B cell (primary cell): Measurements from ENCODE around the gene PRR23C. TPM values are rescaled to one million over a fixed set of nuclear protein-coding genes. Genes with fewer than 3 reads are reported as not detected.

Experiments
- ATAC-seq: fragments of 200-7000 bp; cut with Tn5 transposase; one replicate; pipeline ENCODE4 v1.10.0; 2021; ENCODE audit warnings: low read depth, mild to moderate bottlenecking, moderate number of reproducible peaks, moderate library complexity
- CTCF ChIA-PET: fragments of 350-600 bp; sonication (Branson Sonifier 250); formaldehyde crosslinking; loops from one replicate; lab custom pipeline; 2021; ENCODE audit warnings: antibody characterized with exemption, inconsistent platforms; lab: Charles Lee
- POLR2A ChIA-PET: fragments of 350-600 bp; sonication (Branson Sonifier 250); formaldehyde crosslinking; loops from one replicate; lab custom pipeline; 2021; ENCODE audit warnings: antibody characterized with exemption; lab: Charles Lee
- DNase-seq: peaks from one replicate; pipeline ENCODE4 v3.0.0; 2013
- H2AFZ ChIP-seq: 2 replicates; pipeline ENCODE4 v1.6.1; 2012; ENCODE audit warnings: mild to moderate bottlenecking, low read depth, low read length; ENCODE audit not compliant: insufficient read depth, poor library complexity, severe bottlenecking
- H3K27ac ChIP-seq, 2 donors: 1 replicate in 1 of 2; 2 replicates in 1 of 2; pipeline ENCODE4 v1.5.1; 2012 to 2013; ENCODE audit warnings: low read length in 2 of 2, mild to moderate bottlenecking in 2 of 2, moderate library complexity in 1 of 2
- H3K27me3 ChIP-seq, 4 experiments: fragments of 200-600 bp in 1 of 4; sonication (generic) in 1 of 4; replicated peaks in 1 of 4; 1 replicate in 2 of 4; 2 replicates in 2 of 4; pipeline versions ENCODE4 v1.6.1 to v1.7.0; 2013 to 2016; ENCODE audit warnings: low read length in 3 of 4, mild to moderate bottlenecking in 2 of 4, mixed read lengths in 1 of 4, moderate library complexity in 1 of 4; ENCODE audit not compliant: insufficient read depth in 4 of 4, control insufficient read depth in 3 of 4; ENCODE audit errors: control extremely low read depth in 1 of 4
- H3K36me3 ChIP-seq, 2 experiments: replicated peaks in 1 of 2; 1 replicate in 1 of 2; 2 replicates in 1 of 2; pipeline versions ENCODE4 v1.6.1 to v1.7.1; 2013; ENCODE audit warnings: low read length in 1 of 2; ENCODE audit not compliant: insufficient read depth in 2 of 2, control insufficient read depth in 1 of 2; ENCODE audit errors: control extremely low read depth in 1 of 2, extremely low read depth in 1 of 2
- H3K4me1 ChIP-seq, 2 donors: fragments of 200-600 bp in 1 of 2; sonication (generic) in 1 of 2; 1 replicate in 1 of 2; 2 replicates in 1 of 2; pipeline versions ENCODE4 v1.5.1 to v1.6.1; 2013 to 2017; ENCODE audit warnings: low read length in 2 of 2; ENCODE audit not compliant: control insufficient read depth in 2 of 2, insufficient read depth in 2 of 2
- H3K4me2 ChIP-seq: replicated peaks from 2 replicates; pipeline ENCODE3; 2012; ENCODE audit warnings: mild to moderate bottlenecking, low read depth, low read length; ENCODE audit not compliant: poor library complexity, severe bottlenecking
- H3K4me3 ChIP-seq, 5 experiments: fragments of 200-600 bp in 1 of 5; sonication (generic) in 1 of 5; 1 replicate in 3 of 5; 2 replicates in 2 of 5; pipeline versions ENCODE4 v1.5.1 to v1.7.0; 2011 to 2016; ENCODE audit warnings: low read length in 4 of 5, mild to moderate bottlenecking in 4 of 5, low read depth in 2 of 5, control low read depth in 1 of 5, moderate library complexity in 1 of 5; ENCODE audit not compliant: insufficient read depth in 1 of 5; ENCODE audit errors: control extremely low read depth in 1 of 5, extremely low read depth in 1 of 5
- H3K79me2 ChIP-seq: fragments of 200-600 bp; sonication (generic); one replicate; pipeline ENCODE4 v1.6.0; 2016; ENCODE audit warnings: low read length; ENCODE audit not compliant: control insufficient read depth, insufficient read depth
- H3K9ac ChIP-seq: fragments of 200-600 bp; sonication (generic); 2 replicates; pipeline ENCODE4 v1.6.1; 2017; ENCODE audit warnings: mild to moderate bottlenecking, low read length, moderate library complexity
- H3K9me3 ChIP-seq, 3 donors: one replicate each; pipeline versions ENCODE4 v1.6.1 to v1.7.1; 2013; ENCODE audit warnings: low read length in 2 of 3; ENCODE audit not compliant: control insufficient read depth in 2 of 3, insufficient read depth in 1 of 3; ENCODE audit errors: control extremely low read depth in 1 of 3
- H4K20me1 ChIP-seq: 2 replicates; pipeline ENCODE4 v1.6.0; 2012; ENCODE audit warnings: mild to moderate bottlenecking, low read length; ENCODE audit not compliant: insufficient read depth, control insufficient read depth, poor library complexity, severe bottlenecking
- H3K27ac Mint-ChIP-seq: one replicate; pipeline ENCODE4 v1.8.0; 2021; ENCODE audit warnings: mixed read lengths
- H3K27me3 Mint-ChIP-seq: one replicate; pipeline ENCODE4 v1.8.0; 2021; ENCODE audit warnings: mixed read lengths
- H3K4me1 Mint-ChIP-seq: one replicate; pipeline ENCODE4 v1.8.0; 2021; ENCODE audit warnings: mixed read lengths
- H3K4me3 Mint-ChIP-seq: one replicate; pipeline ENCODE4 v1.8.0; 2021; ENCODE audit warnings: mixed read lengths
- H3K9me3 Mint-ChIP-seq: one replicate; pipeline ENCODE4 v1.8.0; 2022; ENCODE audit warnings: mixed read lengths; ENCODE audit not compliant: insufficient read depth
- CTCF ChIP-seq: fragments of 200-600 bp; IDR thresholded peaks from one replicate; pipeline ENCODE4 v1.8.0; 2022; ENCODE audit warnings: antibody characterized with exemption, mild to moderate bottlenecking
- EZH2 ChIP-seq: IDR thresholded peaks from 2 replicates; pipeline ENCODE4 v1.6.1; 2012; ENCODE audit warnings: borderline replicate concordance, low read depth, mild to moderate bottlenecking, moderate library complexity, low read length; ENCODE audit not compliant: insufficient read depth, poor library complexity, severe bottlenecking
- WGBS: methylation state at CpG from one replicate; pipeline ENCODE4 v1.1.5; 2013; ENCODE audit warnings: missing lambda C conversion rate; ENCODE audit not compliant: insufficient coverage; 5-methylcytosine and 5-hydroxymethylcytosine counted together
- intact Hi-C: fragments of 100-400 bp; cut with micrococcal nuclease; formaldehyde crosslinking; loops from one replicate; pipeline ENCODE4 v1.10.0; 2022
- polyA plus RNA-seq: library from polyadenylated mRNA; depleted of rRNA; stranded (reverse); fragments of >200 nt; gene quantifications from 2 replicates; pipeline ENCODE4 v1.2.3, GENCODE V29; 2012
- total RNA-seq, 2 donors: library from RNA; stranded (reverse); fragments of 120-200 nt in 1 of 2; gene quantifications; 1 replicate in 1 of 2; 2 replicates in 1 of 2; pipeline versions ENCODE4 v1.2.3 to v1.2.4, GENCODE V29; 2013 to 2022

The PRR23C gene
- total and polyA plus RNA-seq, 2 donors (not counting 1 experiment from before 2014, with no cell fraction given): not detected

- H3K9me3 ChIP-seq: peaks cover 4 to 14% (median 13%) of the 10 kb centered on the region in 3 donors
- no peak overlapping the region for H2AFZ ChIP-seq
- H3K27me3 Mint-ChIP-seq: no peaks in the 10 kb centered on the region
- POLR2A ChIA-PET: no interaction called here
- no peaks in the 10 kb centered on the region for H3K27me3 ChIP-seq
- CTCF ChIA-PET: no interaction called here
- no peaks in the 10 kb centered on the region for H3K36me3 ChIP-seq
- no peaks in the 10 kb centered on the region for H3K79me2 ChIP-seq
- H3K9ac ChIP-seq: no peak overlapping the region
- no peak overlapping the region for H3K4me2 ChIP-seq
- H3K27ac ChIP-seq: no peak overlapping the region
- no peaks in the 10 kb centered on the region for H3K4me1 Mint-ChIP-seq
- H3K9me3 Mint-ChIP-seq: peaks cover 13% of the 10 kb centered on the region
- H3K27ac Mint-ChIP-seq: no peak overlapping the region
- no peak for TF ChIP-seq EZH2
- TF ChIP-seq CTCF: no peak
- H3K4me3 ChIP-seq: no peak overlapping the region
- WGBS: no CpG with 5 or more reads among the region's 2 CpGs
- intact Hi-C loops: no loop called here
- no peak overlapping the region for H3K4me3 Mint-ChIP-seq
- DNase-seq: no peak
- no peaks in the 10 kb centered on the region for H4K20me1 ChIP-seq
- no peak for ATAC-seq
- H3K4me1 ChIP-seq: no peaks in the 10 kb centered on the region
These were observed 8.3 kb upstream of the PRR23C start for GRCh38 chr3:139052802-139053600.
